ENCODE results near the gene SNHG17. TPM values are rescaled to one million over a fixed set of nuclear protein-coding genes. Genes with fewer than 3 reads are reported as not detected.
"Not testable (repeated sequence)": the region's sequence is repeated elsewhere in the genome, so short reads cannot be mapped to it uniquely, and the experiment has no call there.

Gene SNHG17
- total RNA-seq, 4 donors from 2014 or later, result 21.2 to 72.8 (median 29.7) TPM

DNA sequence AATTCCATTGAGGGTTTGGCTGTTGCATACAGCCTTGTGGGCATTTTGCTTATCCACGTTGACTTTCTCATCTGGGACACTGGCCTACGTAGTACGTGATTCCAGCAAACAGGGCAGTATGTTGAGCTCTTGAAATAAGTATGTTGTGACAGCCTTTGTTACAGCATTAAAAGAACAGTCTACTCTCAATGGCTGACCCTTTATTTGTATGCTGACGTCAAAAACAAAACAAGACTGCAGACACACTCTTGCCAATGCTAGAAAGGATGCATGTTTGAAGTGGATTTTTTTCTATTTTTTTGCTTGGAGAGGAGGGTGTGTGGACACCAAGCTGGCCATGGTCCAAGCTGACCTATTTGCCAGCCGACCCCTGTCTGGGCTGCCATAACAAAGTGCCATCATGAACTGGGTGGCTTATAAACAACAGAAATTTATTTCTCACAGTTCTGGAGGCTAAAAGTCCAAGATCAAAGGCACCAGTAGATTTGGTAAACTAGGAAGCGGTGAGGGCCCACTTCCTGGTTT lies 10.8 kb upstream of the SNHG17 start:
- TF ChIP-seq POLR2A (IDR thresholded peaks at IDR 0.05), result no peak
- intact Hi-C loops (cut with DNase I; ENCODE audit: low total_unique reads), result no loop called here
- DNase-seq (ENCODE audit: low spot score in 2 of 2), result no peak
- 77 to 81% methylated on average over 6 of the region's 6 CpGs for WGBS, 2 donors
- H3K4me3 ChIP-seq (ENCODE audit: low read depth, poor library complexity, severe bottlenecking), result no peak overlapping the region

DNA sequence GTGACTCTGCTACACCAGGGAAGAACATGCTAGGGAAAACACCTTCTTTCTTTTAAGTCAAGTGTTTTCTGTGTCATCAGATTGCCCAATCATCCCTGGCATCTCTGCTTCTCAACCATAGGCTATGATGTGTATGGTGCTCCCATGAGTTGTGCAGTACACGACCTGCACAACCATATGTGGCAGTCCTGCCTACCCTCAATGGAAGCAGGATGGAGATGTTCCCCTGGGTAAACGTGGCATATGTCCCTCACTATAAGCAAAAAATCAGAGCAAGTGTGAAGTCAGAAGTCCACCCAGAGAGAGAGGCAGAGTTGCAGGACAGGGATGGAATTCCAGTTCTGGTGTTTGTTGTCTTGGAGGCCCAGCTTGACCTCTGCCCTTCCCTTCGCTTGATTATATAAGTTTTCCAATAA lies 10.3 kb upstream of the SNHG17 start:
- intact Hi-C loops (cut with DNase I; ENCODE audit: low total_unique reads), result no loop called here
- no peak overlapping the region for H3K4me3 ChIP-seq (ENCODE audit: low read depth, poor library complexity, severe bottlenecking)
- no peak for DNase-seq (ENCODE audit: low spot score in 2 of 2)
- WGBS, 2 donors, result 77 to 82% methylated on average over 3 of the region's 3 CpGs
- TF ChIP-seq, protein P1, sequence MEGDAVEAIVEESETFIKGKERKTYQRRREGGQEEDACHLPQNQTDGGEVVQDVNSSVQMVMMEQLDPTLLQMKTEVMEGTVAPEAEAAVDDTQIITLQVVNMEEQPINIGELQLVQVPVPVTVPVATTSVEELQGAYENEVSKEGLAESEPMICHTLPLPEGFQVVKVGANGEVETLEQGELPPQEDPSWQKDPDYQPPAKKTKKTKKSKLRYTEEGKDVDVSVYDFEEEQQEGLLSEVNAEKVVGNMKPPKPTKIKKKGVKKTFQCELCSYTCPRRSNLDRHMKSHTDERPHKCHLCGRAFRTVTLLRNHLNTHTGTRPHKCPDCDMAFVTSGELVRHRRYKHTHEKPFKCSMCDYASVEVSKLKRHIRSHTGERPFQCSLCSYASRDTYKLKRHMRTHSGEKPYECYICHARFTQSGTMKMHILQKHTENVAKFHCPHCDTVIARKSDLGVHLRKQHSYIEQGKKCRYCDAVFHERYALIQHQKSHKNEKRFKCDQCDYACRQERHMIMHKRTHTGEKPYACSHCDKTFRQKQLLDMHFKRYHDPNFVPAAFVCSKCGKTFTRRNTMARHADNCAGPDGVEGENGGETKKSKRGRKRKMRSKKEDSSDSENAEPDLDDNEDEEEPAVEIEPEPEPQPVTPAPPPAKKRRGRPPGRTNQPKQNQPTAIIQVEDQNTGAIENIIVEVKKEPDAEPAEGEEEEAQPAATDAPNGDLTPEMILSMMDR (IDR thresholded peaks at IDR 0.05), result no peak
- no peak for TF ChIP-seq POLR2A (IDR thresholded peaks at IDR 0.05)

DNA sequence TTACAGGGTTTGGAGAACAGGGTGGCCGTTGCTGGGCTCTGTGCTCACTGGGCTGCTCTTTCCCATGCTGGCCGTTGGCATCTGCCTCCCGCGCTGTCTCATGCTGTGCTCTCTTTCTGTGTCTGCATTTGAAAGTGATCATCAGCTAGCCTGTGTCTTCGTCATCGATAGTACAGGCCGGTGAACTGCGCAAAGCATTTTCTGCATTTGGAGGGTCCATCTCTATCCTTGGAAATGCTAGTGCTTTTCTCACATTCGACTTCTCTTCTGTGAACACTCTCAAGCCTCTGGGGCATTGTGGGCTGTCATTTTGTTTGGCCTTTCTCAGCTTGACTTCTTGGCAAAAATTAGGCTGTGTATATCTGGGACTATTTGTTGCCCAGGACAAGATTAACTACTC lies 6.8 kb upstream of the SNHG17 start:
- DNase-seq (ENCODE audit: low spot score in 2 of 2), result no peak
- TF ChIP-seq POLR2A (IDR thresholded peaks at IDR 0.05), result no peak
- TF ChIP-seq, protein P1 (IDR thresholded peaks at IDR 0.05), result no peak
- H3K4me3 ChIP-seq (ENCODE audit: low read depth, poor library complexity, severe bottlenecking), result no peak overlapping the region
- WGBS, 2 donors, result 57 to 68% methylated on average over 9 of the region's 9 CpGs
- intact Hi-C loops (cut with DNase I; ENCODE audit: low total_unique reads), result no loop called here

DNA sequence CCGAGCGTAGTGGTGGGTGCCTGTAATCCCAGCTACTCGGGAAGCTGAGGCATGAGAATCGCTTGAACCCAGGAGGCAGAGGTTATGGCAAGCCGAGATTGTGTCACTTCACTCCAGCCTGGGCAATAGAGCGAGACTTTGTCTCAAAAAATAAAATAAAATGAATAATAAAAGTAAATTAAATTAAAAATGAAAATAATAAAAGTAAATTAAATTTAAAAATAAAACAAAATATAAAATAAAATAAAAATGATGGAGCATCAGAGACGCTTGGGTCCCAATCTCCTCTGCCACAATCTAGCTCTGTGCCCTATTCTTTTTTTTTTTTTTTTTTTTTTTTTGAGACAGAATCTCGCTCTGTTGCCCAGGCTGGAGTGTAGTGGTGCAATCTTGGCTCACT lies 6.0 kb upstream of the SNHG17 start:
- DNase-seq (ENCODE audit: low spot score in 2 of 2); H3K4me3 ChIP-seq (ENCODE audit: low read depth, poor library complexity, severe bottlenecking); intact Hi-C loops (cut with DNase I; ENCODE audit: low total_unique reads): not testable (repeated sequence)
- 92 to 96% methylated on average over 8 of the region's 8 CpGs for WGBS, 2 donors

DNA sequence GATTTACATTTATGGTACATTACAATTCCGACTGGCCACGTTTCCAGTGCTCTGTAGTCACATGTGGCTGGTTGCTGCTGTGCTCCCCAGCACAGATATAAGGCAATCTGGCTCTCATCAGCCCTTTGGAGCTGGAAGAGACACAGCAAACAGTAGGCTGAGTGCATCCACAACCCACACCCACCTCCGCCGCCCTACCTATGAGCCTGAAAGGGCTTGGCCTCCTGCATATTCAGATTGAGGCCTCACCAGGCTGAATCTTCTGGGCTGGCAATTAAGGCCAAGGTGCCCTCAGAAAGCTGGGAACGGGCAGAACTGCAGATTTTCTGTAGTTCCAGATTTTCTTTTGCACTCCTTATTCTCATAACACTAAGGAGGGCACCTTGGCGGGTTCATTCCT lies 2.7 kb upstream of the SNHG17 start:
- WGBS, 2 donors, result 67 to 74% methylated on average over 6 of the region's 6 CpGs
- TF ChIP-seq POLR2A (IDR thresholded peaks at IDR 0.05), result no peak
- TF ChIP-seq, protein P1 (IDR thresholded peaks at IDR 0.05), result no peak
- no peak for DNase-seq (ENCODE audit: low spot score in 2 of 2)
- H3K4me3 ChIP-seq (ENCODE audit: low read depth, poor library complexity, severe bottlenecking), result no peak overlapping the region
- intact Hi-C loops (cut with DNase I; ENCODE audit: low total_unique reads), result no loop called here

DNA sequence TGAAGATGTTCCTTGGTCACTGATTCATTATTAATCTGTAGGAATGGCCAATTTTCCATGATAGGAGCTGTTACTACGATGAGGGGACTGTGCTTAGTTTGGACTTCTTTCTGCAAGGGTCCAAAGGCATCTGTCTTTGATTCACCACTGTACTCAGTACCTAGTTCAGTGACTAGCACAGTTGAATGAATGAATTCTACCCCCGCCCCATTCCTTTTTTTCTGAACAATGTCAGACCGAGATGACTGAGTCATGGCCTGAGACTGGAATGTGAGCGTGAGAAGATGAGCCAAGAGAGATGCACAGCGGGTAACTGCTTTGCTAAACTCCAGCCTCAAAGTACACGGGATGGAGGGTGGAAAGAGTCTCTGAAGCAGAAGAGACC lies 419 bp upstream of the SNHG17 start:
- no peak for TF ChIP-seq POLR2A (IDR thresholded peaks at IDR 0.05)
- TF ChIP-seq, protein P1 (IDR thresholded peaks at IDR 0.05), result no peak
- intact Hi-C loops (cut with DNase I; ENCODE audit: low total_unique reads), result no loop called here
- 48 to 60% methylated on average over 6 of the region's 6 CpGs for WGBS, 2 donors
- DNase-seq (ENCODE audit: low spot score in 2 of 2), result no peak
- H3K4me3 ChIP-seq (ENCODE audit: low read depth, poor library complexity, severe bottlenecking), result no peak overlapping the region

DNA sequence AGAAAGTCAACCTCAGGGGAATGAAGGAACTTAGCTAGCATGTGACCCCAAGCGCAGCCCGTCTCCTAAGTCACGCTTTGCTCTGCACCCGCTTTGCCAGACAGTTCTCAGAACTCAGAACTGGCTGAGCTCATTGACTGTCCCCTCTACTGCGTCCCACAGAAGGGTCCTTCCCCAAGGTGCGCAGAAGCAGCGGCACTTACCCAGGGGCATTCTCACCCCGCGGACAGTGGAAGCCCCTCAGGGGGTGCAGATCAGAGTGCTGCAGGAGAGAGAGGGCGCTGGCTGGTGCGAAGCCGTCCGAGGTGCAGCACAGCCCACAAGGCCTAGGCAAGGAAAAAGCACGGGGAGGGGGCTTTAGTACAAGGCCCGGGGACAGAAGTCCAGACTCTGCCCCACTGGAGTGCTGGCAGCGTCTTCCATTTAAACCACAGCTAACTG lies 807 bp downstream of the SNHG17 start:
- H3K4me3 ChIP-seq (ENCODE audit: low read depth, poor library complexity, severe bottlenecking), result peak overlapping the region; percentile 58
- intact Hi-C loops (cut with DNase I; ENCODE audit: low total_unique reads), result no loop called here
- no peak for DNase-seq (ENCODE audit: low spot score in 2 of 2)
- 3% methylated on average over 14 to 16 of the region's 16 CpGs for WGBS, 2 donors
- TF ChIP-seq, protein P1 (IDR thresholded peaks at IDR 0.05), result no peak
- no peak for TF ChIP-seq POLR2A (IDR thresholded peaks at IDR 0.05)
